DND-41 (cell line): ENCODE measurements around the gene CES4A.

Experiments
- ATAC-seq: fragments of 200-7000 bp; cut with Tn5 transposase; 3 replicates; pipeline ENCODE4 v1.9.1; 2021; ENCODE audit warnings: low read depth; ENCODE audit not compliant: insufficient read depth
- DNase-seq: peaks from one replicate; pipeline ENCODE4 v3.0.0-alpha.2; 2020
- H2AFZ ChIP-seq: 2 replicates; pipeline ENCODE4 v1.6.0; 2012; ENCODE audit warnings: low read depth, low read length
- H3K27ac ChIP-seq: 2 replicates; pipeline ENCODE4 v1.5.1; 2012; ENCODE audit warnings: low read length, inconsistent platforms
- H3K27me3 ChIP-seq: fragments of 200-600 bp; sonication (generic); 2 replicates; pipeline ENCODE4 v1.6.0; 2012; ENCODE audit warnings: low read length, mild to moderate bottlenecking, inconsistent platforms; ENCODE audit not compliant: insufficient read depth, poor library complexity
- H3K36me3 ChIP-seq: 2 replicates; pipeline ENCODE4 v1.5.1; 2012; ENCODE audit warnings: low read length, inconsistent platforms; ENCODE audit not compliant: insufficient read depth
- H3K4me1 ChIP-seq: 2 replicates; pipeline ENCODE4 v1.5.1; 2012; ENCODE audit warnings: mild to moderate bottlenecking, low read length; ENCODE audit not compliant: insufficient read depth
- H3K4me2 ChIP-seq: 2 replicates; pipeline ENCODE4 v1.6.0; 2012; ENCODE audit warnings: mild to moderate bottlenecking, moderate library complexity, low read length, inconsistent platforms; ENCODE audit not compliant: insufficient read depth
- H3K4me3 ChIP-seq, 2 experiments: fragments of 200-600 bp in 1 of 2; shearing (Covaris generic) in 1 of 2; 2 replicates each; pipeline ENCODE4 v1.5.1; 2012 to 2016; ENCODE audit warnings: inconsistent platforms in 2 of 2, low read length in 2 of 2, mild to moderate bottlenecking in 2 of 2, low read depth in 1 of 2, moderate library complexity in 1 of 2
- H3K79me2 ChIP-seq: 2 replicates; pipeline ENCODE4 v1.6.0; 2012; ENCODE audit warnings: low read length, inconsistent platforms; ENCODE audit not compliant: insufficient read depth
- H3K9ac ChIP-seq: 2 replicates; pipeline ENCODE4 v1.6.0; 2012; ENCODE audit warnings: low read depth, mild to moderate bottlenecking, inconsistent platforms, low read length, moderate library complexity
- H3K9me3 ChIP-seq: 2 replicates; pipeline ENCODE4 v1.5.1; 2012; ENCODE audit warnings: low read length, moderate library complexity, mild to moderate bottlenecking, inconsistent platforms; ENCODE audit not compliant: insufficient read depth, severe bottlenecking
- H4K20me1 ChIP-seq: 2 replicates; pipeline ENCODE4 v1.6.0; 2012; ENCODE audit warnings: low read length; ENCODE audit not compliant: insufficient read depth
- EZH2 ChIP-seq: IDR thresholded peaks from 3 replicates; pipeline ENCODE4 v1.6.1; 2012; ENCODE audit warnings: borderline replicate concordance, low read depth, mild to moderate bottlenecking, moderate library complexity, low read length, inconsistent platforms; ENCODE audit not compliant: severe bottlenecking
- TF ChIP-seq, protein P1 (sequence below): IDR thresholded peaks from 2 replicates; pipeline ENCODE4 v1.5.1; 2012; ENCODE audit warnings: borderline replicate concordance, low read length, moderate library complexity, mild to moderate bottlenecking; ENCODE audit not compliant: poor library complexity, severe bottlenecking; ENCODE audit errors: extremely low read depth

The CES4A gene

DNA sequence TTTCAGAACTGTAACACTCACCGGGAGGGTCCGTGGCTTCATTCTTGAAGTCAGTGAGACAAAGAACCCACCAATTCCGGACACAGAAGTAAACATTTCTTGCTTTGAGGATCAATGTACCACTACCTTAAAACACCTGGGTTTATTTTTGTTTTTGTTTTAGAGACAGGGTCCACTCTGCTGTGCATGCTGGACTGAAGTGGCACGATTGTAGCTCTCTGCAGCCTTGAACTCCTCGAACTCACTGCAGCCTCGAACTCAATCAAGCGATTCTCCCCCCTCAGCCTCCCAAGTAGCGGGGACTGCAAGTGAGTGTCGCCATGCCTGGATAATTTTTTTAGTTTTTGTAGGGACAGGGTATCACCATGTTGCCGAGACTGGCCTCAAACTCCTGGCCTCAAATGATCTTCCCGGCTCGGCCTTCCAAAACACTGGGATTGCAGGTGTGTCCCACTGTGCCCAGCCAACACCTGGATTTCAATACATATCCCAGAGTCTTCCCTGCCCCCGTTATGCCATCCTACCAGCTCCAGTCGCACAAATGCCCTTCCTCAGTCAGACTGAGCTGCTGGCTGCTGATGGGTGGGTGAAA is 13.0 kb upstream of the CES4A start:
- no peak for ATAC-seq
- no peak for DNase-seq
- no peaks in the 10 kb centered on the region for H3K9me3 ChIP-seq
- TF ChIP-seq, protein P1, sequence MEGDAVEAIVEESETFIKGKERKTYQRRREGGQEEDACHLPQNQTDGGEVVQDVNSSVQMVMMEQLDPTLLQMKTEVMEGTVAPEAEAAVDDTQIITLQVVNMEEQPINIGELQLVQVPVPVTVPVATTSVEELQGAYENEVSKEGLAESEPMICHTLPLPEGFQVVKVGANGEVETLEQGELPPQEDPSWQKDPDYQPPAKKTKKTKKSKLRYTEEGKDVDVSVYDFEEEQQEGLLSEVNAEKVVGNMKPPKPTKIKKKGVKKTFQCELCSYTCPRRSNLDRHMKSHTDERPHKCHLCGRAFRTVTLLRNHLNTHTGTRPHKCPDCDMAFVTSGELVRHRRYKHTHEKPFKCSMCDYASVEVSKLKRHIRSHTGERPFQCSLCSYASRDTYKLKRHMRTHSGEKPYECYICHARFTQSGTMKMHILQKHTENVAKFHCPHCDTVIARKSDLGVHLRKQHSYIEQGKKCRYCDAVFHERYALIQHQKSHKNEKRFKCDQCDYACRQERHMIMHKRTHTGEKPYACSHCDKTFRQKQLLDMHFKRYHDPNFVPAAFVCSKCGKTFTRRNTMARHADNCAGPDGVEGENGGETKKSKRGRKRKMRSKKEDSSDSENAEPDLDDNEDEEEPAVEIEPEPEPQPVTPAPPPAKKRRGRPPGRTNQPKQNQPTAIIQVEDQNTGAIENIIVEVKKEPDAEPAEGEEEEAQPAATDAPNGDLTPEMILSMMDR = no peak
- TF ChIP-seq EZH2 = no peak
- H3K27ac ChIP-seq = no peak overlapping the region
- no peaks in the 10 kb centered on the region for H3K27me3 ChIP-seq
- H2AFZ ChIP-seq = no peak overlapping the region
- no peak overlapping the region for H3K4me3 ChIP-seq
- no peak overlapping the region for H3K4me2 ChIP-seq
- H3K79me2 ChIP-seq = no peaks in the 10 kb centered on the region
- no peaks in the 10 kb centered on the region for H4K20me1 ChIP-seq
- no peaks in the 10 kb centered on the region for H3K36me3 ChIP-seq
- H3K9ac ChIP-seq = no peak overlapping the region
- H3K4me1 ChIP-seq = peaks cover 2% of the 10 kb centered on the region; the same call in 1 of the 2 replicates

DNA sequence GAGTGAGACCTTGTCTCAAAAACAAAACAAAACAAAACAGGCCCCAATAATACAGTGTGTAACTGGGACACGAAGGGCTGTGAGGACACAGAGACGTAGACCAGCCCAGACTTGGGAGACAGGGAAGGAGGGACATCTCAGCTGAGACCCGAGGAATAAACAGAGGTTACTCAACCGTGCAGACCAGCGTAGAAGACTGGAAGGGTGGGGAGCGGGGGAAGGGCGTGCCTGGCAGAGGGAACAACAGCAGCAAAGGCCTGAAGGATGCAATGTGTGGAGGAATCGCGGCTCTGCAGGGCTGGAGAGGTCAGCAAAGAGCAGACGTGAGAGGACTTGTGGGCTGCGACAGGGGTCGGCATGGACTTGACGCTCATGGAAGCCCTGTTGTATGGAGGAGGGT is 11.6 kb upstream of the CES4A start:
- no peak overlapping the region for H3K4me2 ChIP-seq
- H3K27ac ChIP-seq = no peak overlapping the region
- no peak overlapping the region for H2AFZ ChIP-seq
- H3K9ac ChIP-seq = no peak overlapping the region
- peaks cover 2% of the 10 kb centered on the region; the same call in 1 of the 2 replicates for H3K4me1 ChIP-seq
- H3K9me3 ChIP-seq = no peaks in the 10 kb centered on the region
- no peaks in the 10 kb centered on the region for H3K79me2 ChIP-seq
- H3K4me3 ChIP-seq = no peak overlapping the region
- H4K20me1 ChIP-seq = no peaks in the 10 kb centered on the region
- H3K36me3 ChIP-seq = no peaks in the 10 kb centered on the region
- TF ChIP-seq, protein P1 = no peak
- TF ChIP-seq EZH2 = no peak
- H3K27me3 ChIP-seq = no peaks in the 10 kb centered on the region
- ATAC-seq (no peak), DNase-seq (no peak)

DNA sequence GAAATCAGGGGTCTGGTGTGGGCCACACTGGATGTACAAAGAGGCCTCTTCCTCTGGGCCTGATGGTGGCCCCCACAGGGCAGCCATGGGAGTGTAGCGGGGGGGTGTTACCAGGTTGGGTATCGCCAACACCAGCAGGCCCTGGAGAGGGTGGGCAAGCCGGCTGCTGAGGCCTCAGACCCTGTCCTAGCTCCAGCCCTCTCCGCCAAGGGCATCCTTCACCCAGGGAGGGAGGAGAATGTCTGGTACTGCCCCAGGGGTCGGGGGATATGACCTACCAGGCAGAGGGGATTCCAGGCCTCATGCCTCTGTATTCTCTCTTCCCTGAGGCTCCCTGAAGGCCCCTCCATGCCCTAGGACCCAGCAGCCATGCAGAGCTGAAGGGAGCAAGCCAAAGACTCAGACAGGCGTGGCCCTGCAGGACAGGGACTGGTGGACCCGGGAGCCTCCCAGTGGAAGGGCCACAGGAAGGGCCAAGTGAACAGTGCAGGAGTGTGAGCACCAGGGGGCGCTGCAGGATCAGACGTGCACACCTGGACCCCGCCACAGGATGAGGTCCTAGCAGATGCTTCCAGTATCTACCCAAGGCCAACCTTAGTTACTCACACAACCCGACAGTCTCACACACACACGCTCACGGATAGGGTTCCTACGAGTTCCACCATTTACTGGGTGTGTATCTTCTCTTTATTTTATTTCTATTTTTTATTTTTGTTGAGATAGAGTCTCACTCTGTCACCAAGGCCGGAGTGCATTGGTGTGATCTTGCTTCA is 10.9 kb upstream of the CES4A start:
- Histone ChIP-seq H3K36me3 (no peaks in the 10 kb centered on the region), H3K4me2 (no peak overlapping the region), H3K27ac (no peak overlapping the region), H4K20me1 (no peaks in the 10 kb centered on the region), H3K9ac (no peak overlapping the region), H3K27me3 (no peaks in the 10 kb centered on the region), H3K4me1 (peaks cover 2% of the 10 kb centered on the region; the same call in 1 of the 2 replicates), H3K4me3 (no peak overlapping the region), H2AFZ (peak overlapping the region; percentile 61), H3K79me2 (no peaks in the 10 kb centered on the region), H3K9me3 (no peaks in the 10 kb centered on the region)
- peak; percentile 98 for ATAC-seq
- no peak for TF ChIP-seq EZH2
- TF ChIP-seq, protein P1 = peak; percentile 99
- DNase-seq = peak; percentile 84
